Kidney glomerular epithelial cell (primary cell): ENCODE results near the gene CCSER2.

Experiments used
- DNase-seq: peaks from one replicate; lab custom pipeline; 2025; lab: John Stamatoyannopoulos, UW

CCSER2 gene

GRCh38 chr10:84348860-84349259, 20.5 kb downstream of the CCSER2 start:
- DNase-seq, result no peak

GRCh38 chr10:84352251-84352842, 24.0 kb downstream of the CCSER2 start:
- peak; percentile 56 for DNase-seq

- no peak for DNase-seq
Measured at GRCh38 chr10:84353052-84353803, 24.8 kb downstream of the CCSER2 start.

- DNase-seq, result no peak
Measured at GRCh38 chr10:84354623-84355022, 26.2 kb downstream of the CCSER2 start.

GRCh38 chr10:84355106-84355505, 26.7 kb downstream of the CCSER2 start:
- no peak for DNase-seq

GRCh38 chr10:84356928-84357327, 28.5 kb downstream of the CCSER2 start:
- DNase-seq, result no peak

GRCh38 chr10:84358743-84359142, 30.4 kb downstream of the CCSER2 start:
- DNase-seq, result no peak

GRCh38 chr10:84360637-84361365, 32.4 kb downstream of the CCSER2 start:
- peak; percentile 11 for DNase-seq

- no peak for DNase-seq
Measured at GRCh38 chr10:84365335-84365881, 37.0 kb downstream of the CCSER2 start.

- no peak for DNase-seq
Measured at GRCh38 chr10:84366041-84366440, 37.7 kb downstream of the CCSER2 start.

GRCh38 chr10:84367256-84367655, 38.9 kb downstream of the CCSER2 start:
- DNase-seq, result no peak

GRCh38 chr10:84368828-84369227, 40.4 kb downstream of the CCSER2 start:
- no peak for DNase-seq

GRCh38 chr10:84370283-84370682, 41.9 kb downstream of the CCSER2 start:
- DNase-seq, result no peak

GRCh38 chr10:84371944-84372343, 43.6 kb downstream of the CCSER2 start:
- DNase-seq, result no peak

- DNase-seq, result no peak
Measured at GRCh38 chr10:84373000-84373399, 44.6 kb downstream of the CCSER2 start.

- no peak for DNase-seq
Measured at GRCh38 chr10:84374455-84374854, 46.1 kb downstream of the CCSER2 start.

- peak; percentile 43 for DNase-seq
Measured at GRCh38 chr10:84375011-84375410, 46.6 kb downstream of the CCSER2 start.

GRCh38 chr10:84375881-84376280, 47.5 kb downstream of the CCSER2 start:
- DNase-seq, result no peak

GRCh38 chr10:84388148-84388547, 59.8 kb downstream of the CCSER2 start:
- DNase-seq, result no peak

GRCh38 chr10:84390364-84390763, 62.0 kb downstream of the CCSER2 start:
- DNase-seq, result no peak

- DNase-seq, result no peak
Measured at GRCh38 chr10:84391326-84391725, 62.9 kb downstream of the CCSER2 start.

- no peak for DNase-seq
Measured at GRCh38 chr10:84392181-84392580, 63.8 kb downstream of the CCSER2 start.

- no peak for DNase-seq
Measured at GRCh38 chr10:84395581-84395980, 67.2 kb downstream of the CCSER2 start.
